Neural progenitor cell (in vitro differentiated cells): ENCODE results near the gene GSE1.

Experiments
- EZH2 ChIP-seq: fragments of 200-600 bp; sonication (generic); IDR thresholded peaks from 2 replicates; pipeline ENCODE4 v1.6.1; 2017; ENCODE audit warnings: antibody characterized with exemption, mild to moderate bottlenecking, moderate library complexity
- EZH2phosphoT487 ChIP-seq: fragments of 200-600 bp; sonication (generic); IDR thresholded peaks from 2 replicates; pipeline ENCODE4 v1.6.1; 2017; ENCODE audit warnings: antibody characterized with exemption
- TF ChIP-seq, protein P1 (sequence below): fragments of 200-600 bp; sonication (generic); IDR thresholded peaks from 2 replicates; pipeline ENCODE4 v1.5.1; 2017; ENCODE audit warnings: antibody characterized with exemption, mild to moderate bottlenecking

DNA sequence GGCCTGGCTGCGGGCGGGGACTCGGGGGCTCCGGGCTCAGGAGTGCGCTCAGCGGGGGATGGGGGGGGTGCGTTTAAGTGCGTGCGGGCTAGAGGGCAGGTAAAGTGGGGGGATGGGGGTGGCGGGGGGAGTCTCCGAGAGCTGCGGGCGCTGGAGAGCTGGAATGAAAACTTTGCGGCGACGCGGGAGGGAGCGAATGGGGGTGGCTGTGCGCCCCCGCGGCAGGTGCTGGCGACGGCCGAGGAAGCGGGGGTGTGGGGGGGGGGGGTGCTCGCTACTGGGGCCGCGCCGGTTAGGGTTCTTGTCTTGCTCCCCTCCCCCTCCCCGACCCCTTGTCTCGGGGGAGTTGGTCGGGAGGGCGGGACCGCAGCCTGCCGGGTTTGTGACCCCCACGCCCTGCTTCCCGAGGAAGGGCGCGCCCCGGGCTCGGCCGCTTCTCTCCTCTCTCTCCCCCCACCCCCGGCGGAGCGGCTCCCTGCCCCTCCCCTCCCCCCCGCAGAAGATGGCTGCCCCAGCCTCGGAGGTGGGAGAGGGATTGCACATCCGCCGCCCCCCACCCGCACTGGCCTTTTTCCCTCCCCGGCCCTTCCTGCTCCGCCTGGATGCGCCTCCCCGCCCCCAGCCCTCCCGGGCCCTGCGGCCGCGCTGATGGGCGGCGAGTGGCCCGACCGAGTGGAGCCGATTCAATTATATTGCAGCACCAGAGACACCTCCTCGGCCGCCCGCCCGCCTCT lies 649 bp downstream of the GSE1 start:
- TF ChIP-seq, protein P1, sequence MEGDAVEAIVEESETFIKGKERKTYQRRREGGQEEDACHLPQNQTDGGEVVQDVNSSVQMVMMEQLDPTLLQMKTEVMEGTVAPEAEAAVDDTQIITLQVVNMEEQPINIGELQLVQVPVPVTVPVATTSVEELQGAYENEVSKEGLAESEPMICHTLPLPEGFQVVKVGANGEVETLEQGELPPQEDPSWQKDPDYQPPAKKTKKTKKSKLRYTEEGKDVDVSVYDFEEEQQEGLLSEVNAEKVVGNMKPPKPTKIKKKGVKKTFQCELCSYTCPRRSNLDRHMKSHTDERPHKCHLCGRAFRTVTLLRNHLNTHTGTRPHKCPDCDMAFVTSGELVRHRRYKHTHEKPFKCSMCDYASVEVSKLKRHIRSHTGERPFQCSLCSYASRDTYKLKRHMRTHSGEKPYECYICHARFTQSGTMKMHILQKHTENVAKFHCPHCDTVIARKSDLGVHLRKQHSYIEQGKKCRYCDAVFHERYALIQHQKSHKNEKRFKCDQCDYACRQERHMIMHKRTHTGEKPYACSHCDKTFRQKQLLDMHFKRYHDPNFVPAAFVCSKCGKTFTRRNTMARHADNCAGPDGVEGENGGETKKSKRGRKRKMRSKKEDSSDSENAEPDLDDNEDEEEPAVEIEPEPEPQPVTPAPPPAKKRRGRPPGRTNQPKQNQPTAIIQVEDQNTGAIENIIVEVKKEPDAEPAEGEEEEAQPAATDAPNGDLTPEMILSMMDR, result no peak
- no peak for TF ChIP-seq EZH2phosphoT487
- TF ChIP-seq EZH2, result no peak
